NCI-H2081 treated with DMSO at 0.1 percent for 48 hours (cell line): Measurements from ENCODE around the gene PDGFRB.

Experiments used
- DNase-seq: peaks from one replicate; lab custom pipeline; 2025; lab: John Stamatoyannopoulos, UW

PDGFRB gene

DNA sequence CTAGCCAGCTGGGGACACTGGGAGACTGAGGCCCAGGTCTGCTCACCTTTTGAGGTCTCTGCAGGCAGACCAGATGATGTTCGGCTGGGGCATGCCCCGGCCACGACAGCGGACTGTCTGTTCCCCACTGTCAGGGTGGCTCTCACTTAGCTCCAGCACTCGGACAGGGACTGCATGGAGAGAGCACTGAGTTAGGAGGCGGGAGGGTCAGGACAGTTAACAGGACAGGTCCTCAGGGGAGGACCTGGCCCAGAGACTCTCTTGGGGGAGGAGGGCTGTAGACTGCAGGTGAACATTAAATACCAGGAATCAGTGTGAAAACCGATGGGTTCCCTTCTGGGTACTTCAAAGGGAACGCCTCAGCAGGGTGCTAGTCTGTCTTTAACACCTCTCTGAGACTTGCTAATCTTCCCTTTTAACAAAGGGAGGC, 25.1 kb downstream of the PDGFRB start:
- no peak for DNase-seq

DNA sequence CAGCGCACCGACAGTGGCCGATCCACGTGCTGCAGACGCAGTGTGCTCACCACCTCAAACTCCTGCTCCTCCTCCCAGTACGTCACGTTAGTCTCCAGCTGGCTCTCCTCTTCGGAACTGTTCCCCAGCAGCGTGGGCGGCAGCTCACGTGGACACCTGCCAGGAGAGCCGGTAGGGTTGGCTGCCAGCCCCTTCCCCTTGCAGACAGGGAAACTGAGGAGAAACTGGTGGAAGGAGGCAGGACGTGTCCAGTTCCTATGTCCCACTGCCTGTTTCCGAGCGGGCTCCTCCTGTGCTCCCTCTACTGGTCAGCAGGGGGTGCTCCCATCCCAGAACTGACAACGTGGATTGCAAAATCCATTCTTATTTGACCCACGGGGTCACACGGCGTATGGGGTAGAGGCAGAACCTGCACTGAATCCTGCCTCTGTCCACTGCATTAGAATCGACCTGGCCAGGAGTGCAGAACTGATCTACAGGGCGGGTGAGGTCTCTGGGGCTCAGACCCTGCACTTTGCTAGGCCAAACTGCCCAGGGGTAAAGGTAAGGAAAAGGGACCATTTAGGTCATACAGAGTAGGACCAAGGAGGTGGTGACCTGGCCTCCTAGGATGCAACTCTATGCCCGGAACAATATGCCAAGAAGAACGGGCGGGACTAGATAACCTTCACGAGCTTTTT, 25.7 kb downstream of the PDGFRB start:
- DNase-seq: no peak

DNA sequence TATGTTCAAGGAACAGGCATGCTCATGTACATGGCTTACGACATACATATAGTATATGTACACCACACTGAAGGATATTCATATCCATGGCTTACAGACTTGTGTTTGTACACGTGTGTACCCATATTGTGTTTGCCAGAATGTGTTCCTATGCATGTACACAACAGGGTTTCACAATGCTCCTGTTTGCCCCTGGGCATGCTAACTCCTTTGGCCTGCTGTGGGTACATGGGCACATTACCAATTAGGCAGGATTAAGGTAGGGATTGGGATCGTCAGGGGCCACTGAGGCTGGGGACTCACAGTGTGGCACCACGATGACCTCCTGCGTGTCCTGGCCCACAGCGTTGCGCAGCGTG, 26.2 kb downstream of the PDGFRB start:
- DNase-seq: no peak

DNA sequence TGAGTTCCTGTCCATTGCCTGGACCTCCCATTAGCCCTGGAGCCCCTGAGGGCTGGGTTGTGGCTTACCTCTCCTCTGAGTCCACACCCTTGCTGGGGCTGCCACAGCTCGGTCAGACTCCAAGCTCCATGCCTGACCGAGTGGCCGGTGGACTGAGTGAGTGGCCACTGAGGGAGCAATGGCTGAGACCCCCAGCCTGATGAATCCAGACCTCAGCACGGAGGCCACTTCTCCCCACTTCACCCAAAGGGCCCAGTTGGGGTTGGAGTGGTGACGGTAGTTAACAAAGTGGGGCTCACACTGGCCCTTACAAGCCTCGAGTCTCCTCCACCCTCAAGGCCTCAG, 28.8 kb downstream of the PDGFRB start:
- no peak for DNase-seq

DNA sequence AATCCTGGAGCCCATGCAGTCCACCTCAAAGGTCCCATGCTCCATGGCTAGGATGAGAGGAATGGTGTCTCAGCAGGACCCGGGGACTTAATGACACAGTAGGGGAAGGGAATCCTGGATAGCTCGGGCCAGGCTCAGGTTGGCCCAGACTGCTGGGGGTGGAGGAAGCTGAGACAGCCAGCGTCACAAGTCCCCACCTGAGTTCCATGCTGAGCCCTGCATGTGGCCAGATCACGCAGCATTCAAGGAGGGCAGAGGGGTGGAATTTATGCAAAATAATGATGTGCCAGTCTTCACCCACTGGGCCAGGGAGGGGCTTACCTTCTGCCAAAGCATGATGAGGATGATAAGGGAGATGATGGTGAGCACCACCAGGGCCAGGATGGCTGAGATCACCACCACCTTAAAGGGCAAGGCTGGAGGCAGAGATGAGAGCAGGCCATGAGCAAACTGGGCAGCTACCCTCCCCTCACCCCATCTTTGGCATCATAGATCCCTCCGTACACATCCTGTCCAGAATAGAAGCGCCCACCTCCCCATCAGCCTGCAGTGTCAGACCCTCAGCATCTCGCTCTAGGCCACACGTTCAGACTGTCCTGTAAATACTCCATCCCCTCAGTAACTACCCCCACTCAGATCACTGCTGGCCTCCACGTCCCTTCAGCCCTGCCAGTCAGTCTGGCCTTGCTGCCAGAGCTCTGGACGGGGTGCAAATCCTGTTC, 29.3 kb downstream of the PDGFRB start:
- no peak for DNase-seq

DNA sequence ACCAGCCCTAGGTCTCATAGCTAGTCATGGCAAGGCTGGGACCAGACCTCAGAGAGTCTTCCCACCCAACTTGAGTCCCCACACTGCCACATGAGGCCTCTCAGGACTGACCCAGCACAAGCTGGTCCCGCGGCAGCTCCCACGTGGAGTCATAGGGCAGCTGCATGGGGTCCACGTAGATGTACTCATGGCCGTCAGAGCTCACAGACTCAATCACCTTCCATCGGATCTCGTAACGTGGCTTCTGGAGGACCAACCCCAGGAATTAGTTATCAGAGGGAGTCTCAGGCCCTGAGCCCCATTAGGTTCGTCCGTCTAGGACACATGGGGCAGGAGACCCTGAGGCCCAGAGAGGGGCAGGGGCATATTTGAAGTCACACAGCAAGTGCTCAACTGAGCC, 30.3 kb downstream of the PDGFRB start:
- no peak for DNase-seq

DNA sequence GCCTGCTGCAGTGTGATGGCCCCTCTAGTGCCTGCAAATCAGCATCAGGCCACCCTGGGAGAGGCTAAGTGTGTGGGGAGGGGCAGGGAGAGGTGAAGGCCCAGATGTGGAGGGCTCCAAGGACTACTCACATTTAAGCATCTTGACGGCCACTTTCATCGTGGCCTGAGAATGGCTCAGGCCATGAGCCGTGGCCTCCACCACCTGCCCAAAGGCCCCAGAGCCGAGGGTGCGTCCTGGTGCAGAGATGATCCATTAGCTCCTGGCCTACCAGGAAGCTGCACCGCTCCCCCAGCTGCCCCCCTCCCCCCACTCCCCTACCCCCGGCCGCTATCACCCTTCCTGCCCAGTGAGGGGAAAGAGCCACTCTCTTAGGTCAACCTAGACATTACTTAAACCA, 31.0 kb downstream of the PDGFRB start:
- no peak for DNase-seq

DNA sequence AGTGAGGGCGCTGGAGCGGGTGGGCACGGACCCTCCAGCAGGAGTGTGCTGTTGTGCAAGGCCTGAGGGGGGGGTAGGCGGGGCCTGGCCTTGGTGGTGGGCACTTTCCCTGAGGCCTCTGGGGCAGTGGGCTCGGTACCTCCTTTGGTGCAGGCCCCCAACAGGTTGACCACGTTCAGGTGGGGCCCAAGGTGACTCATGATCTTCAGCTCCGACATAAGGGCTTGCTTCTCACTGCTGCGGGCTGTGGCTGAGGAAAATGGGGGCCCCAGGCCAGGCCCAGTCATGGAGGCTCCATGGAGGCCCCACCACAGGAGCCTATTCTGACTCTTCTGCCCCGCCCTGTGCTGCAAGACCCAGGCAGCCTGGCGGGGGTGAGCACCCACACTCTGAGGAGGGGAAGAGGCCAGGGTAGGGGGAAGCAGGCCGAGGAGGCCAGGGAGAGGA, 31.5 kb downstream of the PDGFRB start:
- DNase-seq: no peak

DNA sequence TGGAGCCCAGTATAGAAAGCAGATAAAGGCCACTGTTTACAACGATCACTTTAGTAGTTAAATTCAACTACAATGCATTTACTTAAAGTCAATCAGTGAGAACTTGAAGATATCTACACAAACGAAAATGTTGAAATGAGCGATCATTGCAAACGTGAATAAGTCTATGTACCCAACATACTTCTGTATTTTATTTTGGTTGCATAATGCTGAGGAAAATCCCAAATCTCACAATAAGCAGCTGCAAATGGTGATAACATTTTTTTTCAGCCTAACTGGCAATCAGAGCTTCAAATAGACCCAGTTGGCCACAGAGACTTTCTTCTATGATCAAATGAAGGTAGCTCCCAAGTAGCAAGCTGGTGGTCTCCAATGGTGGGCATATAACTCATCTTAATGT, 32.1 kb downstream of the PDGFRB start:
- no peak for DNase-seq

DNA sequence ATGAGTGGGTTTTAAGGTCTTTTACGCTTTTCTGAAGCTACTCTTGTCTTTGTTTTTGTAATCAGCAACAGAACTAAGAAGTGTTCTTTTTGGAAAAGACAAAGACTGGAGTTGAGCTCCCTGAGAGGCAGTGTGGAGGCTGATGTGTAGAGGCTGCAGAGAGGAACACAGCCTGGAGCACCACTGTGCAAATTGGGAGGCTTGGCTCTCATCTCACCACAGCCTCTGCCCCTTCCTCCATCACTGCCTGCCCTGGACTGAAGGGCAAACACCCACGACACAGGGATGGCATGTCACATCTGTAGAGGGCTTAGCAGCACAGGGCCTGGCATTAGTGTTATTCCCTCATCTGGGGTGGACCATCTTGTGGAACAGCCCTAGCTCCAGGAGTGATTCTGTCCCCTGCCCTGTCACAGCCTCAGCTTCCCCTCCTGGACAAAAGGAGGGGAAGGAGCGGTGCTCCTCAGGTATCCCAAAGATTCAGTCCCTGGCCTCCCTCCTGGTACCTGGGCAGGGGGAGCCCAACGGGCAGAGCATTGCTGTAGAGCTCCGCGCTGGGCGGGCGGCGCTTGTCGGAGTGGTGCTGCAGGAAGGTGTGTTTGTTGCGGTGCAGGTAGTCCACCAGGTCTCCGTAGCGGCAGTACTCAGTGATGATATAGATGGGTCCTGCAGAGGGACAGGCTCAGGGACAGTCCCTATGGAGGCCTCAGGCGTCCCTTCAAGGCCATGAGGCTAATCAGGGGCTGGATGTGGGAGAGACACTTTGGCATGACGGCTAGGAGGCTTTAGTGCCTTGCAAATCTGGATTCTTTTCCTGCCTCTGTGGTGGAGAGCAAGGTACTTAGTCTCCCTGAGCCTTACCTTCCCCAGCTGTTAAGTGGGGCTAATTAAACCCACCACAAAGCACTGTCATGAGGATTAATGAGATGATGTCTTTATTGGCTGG, 32.8 kb downstream of the PDGFRB start:
- DNase-seq: no peak

DNA sequence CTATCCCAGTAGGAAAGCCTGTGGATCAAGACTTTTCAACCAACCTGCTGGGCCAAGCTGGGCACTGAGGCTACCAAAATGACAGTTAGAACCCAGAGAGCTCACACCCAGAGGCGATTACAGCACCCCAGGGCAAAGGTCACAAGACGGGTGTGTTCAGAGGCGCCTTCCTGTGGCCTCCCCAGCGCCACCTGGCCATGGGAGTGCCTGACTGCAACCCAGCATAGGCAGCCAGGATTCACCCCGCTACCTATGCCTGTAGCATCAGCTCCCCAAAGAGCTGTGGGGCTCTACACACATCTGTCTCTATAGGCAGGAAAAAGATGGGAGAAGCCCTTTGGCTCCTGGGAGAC, 33.5 kb downstream of the PDGFRB start:
- no peak for DNase-seq

DNA sequence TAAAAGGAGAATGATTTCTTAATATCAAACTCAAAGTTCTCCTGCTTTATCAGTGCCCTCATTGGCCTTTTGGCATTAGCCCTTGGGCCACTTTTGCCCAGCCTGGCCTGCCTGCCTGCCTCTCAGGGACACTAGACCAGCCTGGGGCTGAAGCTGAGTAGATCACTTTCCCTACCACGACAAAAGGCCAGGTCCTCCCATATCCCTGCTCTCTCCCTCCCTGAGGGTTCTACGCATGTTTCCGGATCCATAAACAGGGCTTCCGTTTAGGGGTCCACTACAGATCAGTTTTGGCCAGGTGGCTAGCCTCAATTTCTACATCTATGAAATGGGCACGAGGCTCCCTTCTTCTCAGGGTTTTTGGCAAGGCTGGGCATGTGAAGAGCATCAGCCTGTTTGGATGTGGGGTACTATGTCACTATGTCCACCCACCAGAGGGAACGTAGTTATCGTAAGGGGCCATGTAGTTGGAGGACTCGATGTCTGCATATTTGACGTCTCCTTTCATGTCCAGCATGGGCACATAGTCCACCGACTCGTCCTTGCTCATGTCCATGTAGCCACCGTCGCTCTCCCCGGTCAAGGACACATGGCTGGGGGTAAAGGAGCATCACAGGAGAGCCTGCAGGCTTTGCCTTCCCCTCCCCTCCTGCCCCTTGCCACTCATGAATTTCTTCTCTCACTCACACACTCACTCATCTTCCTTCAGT, 34.0 kb downstream of the PDGFRB start:
- no peak for DNase-seq

DNA sequence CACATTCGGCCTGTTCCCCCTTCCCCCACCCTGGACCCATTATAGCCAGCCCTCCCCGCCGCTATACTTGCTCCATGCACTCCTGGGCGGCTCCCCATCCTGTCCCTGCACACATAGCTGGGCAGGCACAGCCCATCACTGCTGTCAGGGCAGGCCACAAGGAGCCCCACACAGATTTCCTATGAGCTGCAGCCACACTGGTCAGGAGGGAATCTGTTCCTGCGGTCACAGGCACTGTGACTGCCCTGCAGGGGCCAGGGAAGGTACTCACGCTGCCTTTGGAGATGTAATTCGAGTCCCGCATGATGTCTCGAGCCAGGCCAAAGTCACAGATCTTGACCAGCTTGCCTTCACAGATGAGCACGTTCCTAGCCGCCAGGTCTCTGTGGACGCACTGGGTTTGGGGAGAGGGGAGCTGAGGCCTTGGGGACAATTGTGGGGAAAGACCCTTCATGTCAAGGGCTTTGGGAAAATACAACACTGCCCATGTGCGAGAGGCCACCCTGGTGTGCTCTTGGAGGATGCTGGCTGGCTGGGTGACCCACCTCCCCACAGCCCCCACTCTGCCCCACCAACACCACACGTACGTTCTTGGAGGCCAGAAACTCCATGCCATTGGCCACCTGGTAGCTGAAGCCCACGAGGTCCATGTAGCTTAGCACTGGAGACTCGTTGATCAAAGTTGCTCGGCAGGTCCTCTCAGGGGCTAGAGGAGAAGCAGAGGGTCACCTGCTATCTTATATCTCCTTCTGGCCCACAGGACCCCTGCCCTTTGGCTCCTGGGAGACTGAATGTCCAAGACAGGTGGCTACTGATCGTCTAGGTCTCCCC, 34.8 kb downstream of the PDGFRB start:
- DNase-seq: no peak

DNA sequence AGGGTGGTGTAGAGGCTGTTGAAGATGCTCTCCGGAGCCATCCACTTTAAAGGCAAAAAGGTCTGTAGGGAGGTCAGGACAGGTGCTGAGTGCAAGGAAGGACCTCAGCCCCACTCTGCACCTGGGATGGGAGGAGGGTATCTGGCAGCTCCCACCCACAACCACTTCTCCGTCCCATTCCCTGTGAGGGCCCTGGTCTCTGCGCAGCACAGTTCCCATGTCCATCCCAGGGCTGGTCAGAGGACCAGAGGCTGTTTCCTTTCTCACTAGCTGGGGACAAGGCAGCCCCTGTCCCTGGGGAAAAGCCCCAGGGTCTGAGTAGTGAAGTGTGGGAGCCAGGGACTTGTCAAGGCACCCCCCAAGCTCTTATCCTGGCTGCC, 35.6 kb downstream of the PDGFRB start:
- DNase-seq: no peak

DNA sequence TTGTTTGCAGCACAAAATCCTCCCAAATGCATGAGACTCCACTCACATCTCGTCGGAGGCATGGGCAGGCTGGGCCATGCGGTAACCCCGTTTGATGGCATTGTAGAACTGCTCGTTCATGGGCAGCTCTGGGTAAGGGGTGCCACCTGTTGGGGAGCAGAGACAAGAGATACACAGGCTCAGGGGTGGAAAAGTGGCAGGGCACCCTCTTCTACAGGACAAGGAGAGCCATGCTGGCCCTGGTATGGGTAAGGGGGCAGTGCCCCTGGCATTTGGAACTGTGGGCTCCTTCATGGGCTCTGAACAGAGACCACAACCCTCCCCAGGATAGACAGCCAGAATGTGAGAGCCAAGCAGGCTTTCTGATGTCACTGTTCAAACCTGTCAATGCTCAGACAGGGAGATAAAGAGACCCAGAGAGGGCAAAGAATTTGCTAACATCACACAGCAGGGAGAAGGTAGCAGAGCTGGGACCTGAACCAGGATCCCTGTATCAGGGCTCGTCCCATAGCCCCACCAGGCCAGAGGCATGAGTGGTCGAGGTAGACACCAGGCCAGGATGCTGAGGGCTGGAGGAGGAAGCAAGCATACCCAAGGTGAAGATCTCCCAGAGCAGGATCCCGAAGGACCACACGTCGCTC, 36.1 kb downstream of the PDGFRB start:
- no peak for DNase-seq

DNA sequence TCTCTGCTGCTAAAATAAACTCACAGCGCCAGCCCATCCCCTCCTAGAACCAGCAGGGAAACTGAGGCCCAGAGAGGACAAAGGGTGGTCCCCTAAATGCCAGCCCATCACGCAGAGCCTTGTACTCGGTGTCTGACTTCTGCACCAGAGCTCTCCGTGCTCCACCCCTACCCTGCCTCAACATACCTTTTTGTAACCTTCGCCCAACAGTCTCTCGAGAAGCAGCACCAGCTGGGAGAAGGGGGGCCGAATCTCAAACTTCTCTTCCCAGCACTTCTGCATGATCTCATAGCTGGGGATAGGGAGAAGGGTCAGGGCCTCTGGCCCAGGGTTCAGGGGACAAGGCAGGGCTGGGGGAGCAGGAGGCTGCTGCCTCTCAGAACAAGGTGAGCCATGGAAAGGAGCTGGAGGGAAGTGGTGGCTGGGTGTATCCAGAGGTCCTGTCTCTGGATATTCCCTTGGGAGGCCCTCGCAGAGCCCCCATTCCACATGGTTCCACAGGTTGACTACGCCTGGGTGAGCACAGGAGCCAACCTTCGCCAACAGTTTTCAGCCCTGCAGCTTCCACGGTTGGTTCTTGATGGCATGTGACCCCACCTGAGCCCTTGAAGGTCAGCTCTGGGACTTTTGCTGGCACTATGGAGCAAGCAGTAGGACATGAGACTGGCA, 37.0 kb downstream of the PDGFRB start:
- no peak for DNase-seq

DNA sequence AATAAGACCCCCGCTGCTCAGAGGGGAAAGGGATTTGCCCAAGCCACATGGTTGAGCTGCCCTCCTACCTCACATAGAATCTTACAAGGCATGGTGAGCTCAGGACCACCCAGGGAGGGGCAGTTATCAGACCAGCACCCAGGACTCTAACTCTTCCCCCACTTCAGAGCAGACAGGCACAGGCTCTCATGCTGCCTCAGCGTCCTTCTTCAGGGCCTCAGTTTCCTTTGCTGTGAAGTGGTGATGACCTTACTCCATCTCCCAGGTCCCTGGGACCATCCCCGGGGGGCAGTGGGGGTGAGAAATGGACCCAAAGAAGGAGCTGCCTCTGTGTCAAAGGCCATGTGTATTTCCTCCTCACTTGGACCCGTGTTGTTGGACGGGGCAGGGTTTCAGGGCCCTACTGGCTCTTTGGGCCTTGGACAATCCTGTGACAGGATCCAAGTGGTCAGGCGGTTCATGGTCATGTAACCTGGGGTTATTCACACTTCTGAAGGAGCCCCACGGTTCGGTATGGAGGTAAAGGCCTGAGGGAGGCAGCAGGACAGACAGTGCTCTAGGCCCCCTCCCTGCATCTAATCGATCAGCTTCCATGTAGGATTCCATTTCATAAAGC, 37.6 kb downstream of the PDGFRB start:
- no peak for DNase-seq

DNA sequence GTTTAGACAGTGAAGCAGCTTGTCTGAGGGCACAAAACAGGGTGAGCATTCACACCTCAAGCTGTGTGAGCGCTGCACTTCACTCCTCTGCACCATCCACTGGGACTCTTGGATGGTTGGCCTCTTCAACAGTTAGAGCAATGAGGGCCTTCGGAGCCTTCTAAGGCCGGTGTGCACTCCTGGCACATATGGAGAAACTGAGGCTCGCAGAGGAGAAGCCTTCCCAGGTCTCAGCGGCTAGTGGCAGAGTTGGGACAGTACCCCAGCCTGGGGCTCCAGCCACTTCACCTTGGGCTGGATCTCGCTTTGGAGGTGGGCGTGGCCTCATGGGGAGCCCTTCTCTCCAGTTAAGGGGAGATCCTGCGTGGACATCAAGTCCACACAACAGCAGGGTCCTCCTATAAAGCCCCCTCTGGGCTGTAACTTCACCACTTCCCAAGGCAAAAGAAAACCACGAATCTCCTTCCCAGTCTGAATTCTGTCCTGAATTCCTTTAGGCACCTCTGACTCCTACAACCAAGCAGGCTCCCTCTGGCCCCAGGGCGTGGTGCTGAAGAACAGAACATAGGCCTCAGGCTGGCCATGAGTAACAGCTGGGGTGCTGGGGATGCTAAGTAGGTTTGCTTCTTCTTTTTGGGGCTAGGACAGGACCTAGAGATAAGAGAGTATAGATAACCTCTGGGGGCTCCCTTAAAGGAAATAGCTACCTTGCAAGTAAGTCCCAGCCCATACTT, 38.8 kb downstream of the PDGFRB start:
- no peak for DNase-seq

DNA sequence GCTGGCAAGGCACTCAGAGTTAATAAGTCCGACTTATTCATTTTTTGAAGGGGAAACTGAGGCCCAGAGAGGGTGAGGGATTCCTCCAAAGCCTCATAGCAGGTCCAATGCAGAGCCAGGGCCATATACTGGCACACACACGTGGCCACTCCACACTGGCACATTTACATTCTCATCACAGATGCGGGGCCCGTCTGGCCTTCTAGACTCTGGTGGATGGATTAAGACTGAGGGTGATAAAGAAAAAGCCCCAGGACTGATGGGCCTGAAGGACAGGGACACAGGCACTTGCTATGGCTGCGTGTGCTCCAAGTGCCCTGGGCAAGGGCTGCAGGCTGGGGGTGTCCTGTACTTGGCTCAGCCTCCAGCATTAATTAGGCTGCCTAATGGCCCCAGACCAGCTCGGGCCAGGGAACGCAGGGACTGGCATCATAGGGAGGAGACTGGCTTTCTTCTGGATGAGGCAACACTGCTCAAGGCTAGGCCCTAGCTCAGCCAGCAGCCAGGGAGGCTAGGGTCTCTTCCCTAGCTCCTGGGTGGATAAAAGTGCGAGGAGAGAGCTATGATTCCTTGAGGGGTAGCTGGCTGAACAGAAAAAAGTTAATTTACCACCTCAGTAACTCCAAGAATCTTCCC, 40.8 kb downstream of the PDGFRB start:
- no peak for DNase-seq
